RWPE1 (cell line): ENCODE results near the gene MAP2K3.
A peak's percentile ranks its signal among the peaks of the same experiment; 100 is the strongest.

Source experiments
- CTCF ChIA-PET: fragments of 350-600 bp; sonication (Branson Sonifier 250); formaldehyde crosslinking; extraction: SDS; loops from one replicate; lab custom pipeline; 2021; lab: Yijun Ruan, JAX
- POLR2A ChIA-PET: fragments of 400-600 bp; formaldehyde crosslinking; extraction: SDS; loops from one replicate; lab custom pipeline; 2020; ENCODE audit warnings: antibody characterized with exemption; ENCODE audit not compliant: low non-redundant PET; lab: Yijun Ruan, JAX
- DNase-seq: peaks from one replicate; pipeline ENCODE4 v3.0.0; 2012; ENCODE audit warnings: low spot score
- H3K27ac ChIP-seq: fragments of 450-650 bp; 2 replicates; pipeline ENCODE4 v1.5.1; 2017
- TF ChIP-seq, protein P1 (sequence below): fragments of 450-650 bp; conservative IDR thresholded peaks from 2 replicates; pipeline ENCODE4 v1.5.1; 2017; ENCODE audit warnings: low read depth, mild to moderate bottlenecking

Gene MAP2K3

GRCh38 chr17:21247552-21248258, 36.8 kb upstream of the MAP2K3 start:
- POLR2A ChIA-PET: no interaction called here
- DNase-seq: no peak
- CTCF ChIA-PET: no interaction called here

DNA sequence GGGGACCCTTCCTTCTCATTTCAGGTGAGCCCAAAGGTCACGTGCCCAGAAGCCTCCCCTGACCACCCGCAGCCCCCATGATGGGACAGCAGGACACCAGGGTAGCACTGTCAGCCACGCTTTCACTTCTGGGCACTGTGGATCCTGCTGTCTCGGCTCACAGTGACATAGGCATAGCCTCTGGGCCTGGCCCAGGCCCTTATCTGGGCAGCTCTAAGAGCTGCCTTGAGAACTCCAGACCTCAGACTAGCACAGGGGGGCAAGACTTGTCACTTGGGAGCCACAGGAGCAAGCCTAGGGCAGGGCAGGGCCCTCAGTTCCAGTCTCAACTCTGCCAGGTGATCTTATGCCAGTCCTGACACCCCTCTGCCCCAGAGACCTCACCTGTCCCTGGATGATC, 36.0 kb upstream of the MAP2K3 start:
- no peak for DNase-seq
- ChIA-PET CTCF (no interaction called here), POLR2A (no interaction called here)
- TF ChIP-seq, protein P1, sequence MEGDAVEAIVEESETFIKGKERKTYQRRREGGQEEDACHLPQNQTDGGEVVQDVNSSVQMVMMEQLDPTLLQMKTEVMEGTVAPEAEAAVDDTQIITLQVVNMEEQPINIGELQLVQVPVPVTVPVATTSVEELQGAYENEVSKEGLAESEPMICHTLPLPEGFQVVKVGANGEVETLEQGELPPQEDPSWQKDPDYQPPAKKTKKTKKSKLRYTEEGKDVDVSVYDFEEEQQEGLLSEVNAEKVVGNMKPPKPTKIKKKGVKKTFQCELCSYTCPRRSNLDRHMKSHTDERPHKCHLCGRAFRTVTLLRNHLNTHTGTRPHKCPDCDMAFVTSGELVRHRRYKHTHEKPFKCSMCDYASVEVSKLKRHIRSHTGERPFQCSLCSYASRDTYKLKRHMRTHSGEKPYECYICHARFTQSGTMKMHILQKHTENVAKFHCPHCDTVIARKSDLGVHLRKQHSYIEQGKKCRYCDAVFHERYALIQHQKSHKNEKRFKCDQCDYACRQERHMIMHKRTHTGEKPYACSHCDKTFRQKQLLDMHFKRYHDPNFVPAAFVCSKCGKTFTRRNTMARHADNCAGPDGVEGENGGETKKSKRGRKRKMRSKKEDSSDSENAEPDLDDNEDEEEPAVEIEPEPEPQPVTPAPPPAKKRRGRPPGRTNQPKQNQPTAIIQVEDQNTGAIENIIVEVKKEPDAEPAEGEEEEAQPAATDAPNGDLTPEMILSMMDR: no peak
- no peak overlapping the region for H3K27ac ChIP-seq

More at GRCh38 chr17:21247552-21248258, 36.8 kb upstream of the MAP2K3 start:
- H3K27ac ChIP-seq: no peak overlapping the region
- TF ChIP-seq, protein P1: no peak

GRCh38 chr17:21249086-21249795, 35.3 kb upstream of the MAP2K3 start:
- ChIA-PET CTCF (interaction anchor here (0.5 kb wide), 1 partner anchor 262 kb away, joined by 3 read pairs; no protein-coding TSS in a partner anchor), POLR2A (no interaction called here)
- DNase-seq: no peak
- H3K27ac ChIP-seq: no peak overlapping the region
- TF ChIP-seq, protein P1: no peak

GRCh38 chr17:21249920-21250703, 34.4 kb upstream of the MAP2K3 start:
- ChIA-PET POLR2A (interaction anchor here (0.6 kb wide), 1 partner anchor 151 kb away, joined by 5 read pairs; no protein-coding TSS in a partner anchor), CTCF (interaction anchor here (0.5 to 1.1 kb wide), 3 partner anchors 22 to 261 kb away, joined by 3 to 5 read pairs (median 3); no protein-coding TSS in a partner anchor)
- 0 out of 2 replicates have a peak overlapping the region, but pooled peaks have one; percentile 13 for H3K27ac ChIP-seq
- DNase-seq: no peak
- TF ChIP-seq, protein P1: no peak

DNA sequence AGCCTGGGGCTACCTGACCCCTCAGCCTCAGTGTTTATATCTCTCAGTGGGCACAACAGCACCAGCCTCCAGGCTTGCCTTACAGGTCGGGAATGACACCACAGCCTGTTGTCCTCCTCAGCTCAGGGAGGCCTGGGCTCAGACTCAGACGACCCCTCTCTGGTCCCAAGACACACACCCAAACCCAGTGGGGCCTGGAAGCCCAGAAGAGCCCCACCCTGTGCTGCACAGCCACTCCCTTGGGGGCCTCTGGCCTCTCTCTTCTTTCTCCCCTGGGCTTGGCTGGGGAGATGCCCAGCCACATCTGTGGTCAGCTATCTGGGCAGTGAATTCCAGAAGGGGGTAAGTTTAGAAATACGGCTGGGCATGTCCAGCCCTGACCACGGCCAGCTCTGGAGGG, 33.7 kb upstream of the MAP2K3 start:
- 0 out of 2 replicates have a peak overlapping the region, but pooled peaks have one; percentile 13 for H3K27ac ChIP-seq
- ChIA-PET CTCF (interaction anchor here (0.5 to 1.1 kb wide), 2 partner anchors 11 to 29 kb away, joined by 3 to 5 read pairs; no protein-coding TSS in a partner anchor), POLR2A (interaction anchor here (0.6 kb wide), 1 partner anchor 151 kb away, joined by 5 read pairs; no protein-coding TSS in a partner anchor)
- TF ChIP-seq, protein P1: no peak
- DNase-seq: no peak
